NT2/D1 (cell line): ENCODE results near the gene PRKAG2.

Experiments
- SUZ12 ChIP-seq: IDR thresholded peaks from 2 replicates; pipeline ENCODE4 v1.6.1; 2011; ENCODE audit not compliant: insufficient read length, insufficient read depth; ENCODE audit errors: extremely low read depth
- YY1 ChIP-seq: IDR thresholded peaks from 2 replicates; pipeline ENCODE4 v1.6.1; 2011; ENCODE audit not compliant: insufficient read length, insufficient read depth
- ZNF274 ChIP-seq: IDR thresholded peaks from 2 replicates; pipeline ENCODE4 v1.6.1; 2011; ENCODE audit warnings: mild to moderate bottlenecking, low read depth, low read length

DNA sequence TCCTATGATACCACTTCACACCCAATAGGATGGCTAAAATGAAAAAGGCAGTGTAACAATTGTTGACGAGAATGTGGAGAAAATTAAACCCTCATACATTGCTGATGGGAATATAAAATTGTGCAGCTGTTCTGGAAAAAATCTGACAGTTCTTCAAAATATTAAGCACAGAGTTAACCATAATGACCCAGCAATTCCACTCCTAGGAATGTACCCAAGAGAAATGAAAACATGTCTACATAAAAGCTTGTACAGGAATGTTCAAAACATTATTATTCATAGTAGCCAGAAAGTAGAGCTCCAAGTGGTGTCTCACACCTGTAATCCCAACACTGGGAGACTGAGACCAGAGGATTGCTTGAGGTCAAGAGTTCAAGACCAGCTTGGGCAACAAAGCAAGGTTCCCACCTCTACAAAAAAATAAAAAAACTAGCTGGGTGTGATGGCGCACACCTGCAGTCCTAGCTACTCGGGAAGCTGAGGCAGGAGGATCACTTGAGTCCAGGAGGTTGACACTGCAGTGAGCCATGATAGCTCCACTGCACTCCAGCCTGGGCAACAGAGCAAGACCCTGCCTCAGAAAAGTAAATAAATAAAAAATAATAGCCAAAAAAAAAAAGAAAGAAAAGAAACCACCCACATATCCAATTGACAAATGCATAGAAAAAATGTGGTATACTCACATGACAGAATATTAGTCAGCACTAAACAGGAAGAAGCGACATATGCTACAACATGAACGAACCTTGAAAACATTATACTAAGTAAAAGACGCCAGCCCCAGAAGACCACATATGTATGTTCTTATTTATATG lies 362.2 kb downstream of the PRKAG2 start:
- TF ChIP-seq SUZ12 (no peak), YY1 (no peak), ZNF274 (no peak)
